Dendritic cell treated with granulocyte-macrophage colony-stimulating factor and Interleukin-4, amounts not matched to agents 40 ng/mL and 50 ng/mL, for 4 days (primary cell): ENCODE measurements around the gene EIF4G3.
"Not testable (repeated sequence)": the region's sequence is repeated elsewhere in the genome, so short reads cannot be mapped to it uniquely, and the experiment has no call there.

Experiments used
- H3K27ac Mint-ChIP-seq: one replicate; pipeline ENCODE4 v1.8.0; 2022; ENCODE audit warnings: mild to moderate bottlenecking, mixed read lengths
- H3K27me3 Mint-ChIP-seq: one replicate; pipeline ENCODE4 v1.8.0; 2022; ENCODE audit warnings: mild to moderate bottlenecking, mixed read lengths
- H3K36me3 Mint-ChIP-seq: one replicate; pipeline ENCODE4 v1.8.0; 2022; ENCODE audit warnings: low read depth, mixed read lengths
- H3K4me1 Mint-ChIP-seq: one replicate; pipeline ENCODE4 v1.8.0; 2022; ENCODE audit warnings: low read depth, mixed read lengths
- H3K4me3 Mint-ChIP-seq: one replicate; pipeline ENCODE4 v1.8.0; 2022; ENCODE audit warnings: mild to moderate bottlenecking, moderate library complexity, mixed read lengths
- H3K9me3 Mint-ChIP-seq: one replicate; pipeline ENCODE4 v1.8.0; 2022; ENCODE audit warnings: mixed read lengths
- intact Hi-C: fragments of 100-400 bp; cut with micrococcal nuclease; formaldehyde crosslinking; loops from one replicate; pipeline ENCODE4 v1.15.0; 2022

Gene EIF4G3

GRCh38 chr1:21058035-21058793, 118.5 kb downstream of the EIF4G3 start:
- Mint-ChIP-seq H3K36me3 (no peaks in the 10 kb centered on the region), H3K27ac (peak overlapping the region; percentile 51), H3K4me1 (peaks cover 22% of the 10 kb centered on the region), H3K27me3 (no peaks in the 10 kb centered on the region), H3K4me3 (no peak overlapping the region), H3K9me3 (no peaks in the 10 kb centered on the region)
- intact Hi-C loops: loop anchor here (10.0 kb wide), 1 partner anchor 117 kb away; the partner anchor contains the start of gene EIF4G3

- not testable (repeated sequence) for H3K9me3 Mint-ChIP-seq, H3K27ac Mint-ChIP-seq, H3K27me3 Mint-ChIP-seq, H3K4me3 Mint-ChIP-seq
- Mint-ChIP-seq H3K4me1 (peaks cover 21% of the 10 kb centered on the region), H3K36me3 (peaks cover 12% of the 10 kb centered on the region)
- intact Hi-C loops: loop anchor here (10.0 kb wide), 1 partner anchor 121 kb away; the partner anchor contains the start of gene EIF4G3
Measured at GRCh38 chr1:21053189-21053928, 123.3 kb downstream of the EIF4G3 start.

GRCh38 chr1:21052034-21052433, 124.7 kb downstream of the EIF4G3 start:
- Mint-ChIP-seq H3K27me3 (no peaks in the 10 kb centered on the region), H3K9me3 (no peaks in the 10 kb centered on the region), H3K4me3 (no peak overlapping the region), H3K4me1 (peaks cover 10% of the 10 kb centered on the region), H3K36me3 (peaks cover 12% of the 10 kb centered on the region), H3K27ac (no peak overlapping the region)
- intact Hi-C loops: loop anchor here (10.0 kb wide), 1 partner anchor 123 kb away; the partner anchor contains the start of gene EIF4G3

- intact Hi-C loops: loop anchor here (10.0 kb wide), 1 partner anchor 124 kb away; the partner anchor contains the start of gene EIF4G3
- peaks cover 10% of the 10 kb centered on the region for H3K4me1 Mint-ChIP-seq
- H3K36me3 Mint-ChIP-seq: peaks cover 12% of the 10 kb centered on the region
- H3K27me3 Mint-ChIP-seq: no peaks in the 10 kb centered on the region
- no peaks in the 10 kb centered on the region for H3K9me3 Mint-ChIP-seq
- peak overlapping the region; percentile 71 for H3K27ac Mint-ChIP-seq
- H3K4me3 Mint-ChIP-seq: peak overlapping the region; percentile 10
Measured at GRCh38 chr1:21051177-21051825, 125.4 kb downstream of the EIF4G3 start.

- H3K4me1 Mint-ChIP-seq: peaks cover 10% of the 10 kb centered on the region
- no peak overlapping the region for H3K27ac Mint-ChIP-seq
Measured at GRCh38 chr1:21050031-21050430, 126.7 kb downstream of the EIF4G3 start.

GRCh38 chr1:21048462-21048861, 128.2 kb downstream of the EIF4G3 start:
- H3K27me3 Mint-ChIP-seq: no peaks in the 10 kb centered on the region
- intact Hi-C loops: no loop called here
- H3K36me3 Mint-ChIP-seq: peaks cover 24% of the 10 kb centered on the region
- H3K4me3 Mint-ChIP-seq: no peak overlapping the region
- no peak overlapping the region for H3K27ac Mint-ChIP-seq
- peaks cover 14% of the 10 kb centered on the region for H3K4me1 Mint-ChIP-seq
- no peaks in the 10 kb centered on the region for H3K9me3 Mint-ChIP-seq

More at GRCh38 chr1:21050031-21050430, 126.7 kb downstream of the EIF4G3 start:
- H3K4me3 Mint-ChIP-seq: no peak overlapping the region
- no peaks in the 10 kb centered on the region for H3K9me3 Mint-ChIP-seq
- H3K36me3 Mint-ChIP-seq: peaks cover 12% of the 10 kb centered on the region
- intact Hi-C loops: loop anchor here (10.0 kb wide), 1 partner anchor 125 kb away; the partner anchor contains the start of gene EIF4G3
- H3K27me3 Mint-ChIP-seq: no peaks in the 10 kb centered on the region

GRCh38 chr1:21046132-21046531, 130.6 kb downstream of the EIF4G3 start:
- H3K27ac Mint-ChIP-seq: no peak overlapping the region
- no peaks in the 10 kb centered on the region for H3K9me3 Mint-ChIP-seq
- H3K4me3 Mint-ChIP-seq: no peak overlapping the region
- intact Hi-C loops: no loop called here
- peaks cover 21% of the 10 kb centered on the region for H3K4me1 Mint-ChIP-seq
- no peaks in the 10 kb centered on the region for H3K27me3 Mint-ChIP-seq
- peaks cover 42% of the 10 kb centered on the region for H3K36me3 Mint-ChIP-seq

GRCh38 chr1:21045351-21045750, 131.3 kb downstream of the EIF4G3 start:
- Mint-ChIP-seq H3K9me3 (no peaks in the 10 kb centered on the region), H3K36me3 (peaks cover 46% of the 10 kb centered on the region), H3K4me3 (no peak overlapping the region), H3K27ac (no peak overlapping the region), H3K4me1 (peaks cover 22% of the 10 kb centered on the region), H3K27me3 (no peaks in the 10 kb centered on the region)
- intact Hi-C loops: no loop called here

- H3K27ac Mint-ChIP-seq: no peak overlapping the region
- intact Hi-C loops: no loop called here
- no peaks in the 10 kb centered on the region for H3K27me3 Mint-ChIP-seq
- H3K36me3 Mint-ChIP-seq: peaks cover 48% of the 10 kb centered on the region
- H3K4me3 Mint-ChIP-seq: no peak overlapping the region
- H3K9me3 Mint-ChIP-seq: no peaks in the 10 kb centered on the region
- H3K4me1 Mint-ChIP-seq: peaks cover 28% of the 10 kb centered on the region
Measured at GRCh38 chr1:21042929-21043605, 133.6 kb downstream of the EIF4G3 start.

- H3K27me3 Mint-ChIP-seq: no peaks in the 10 kb centered on the region
- intact Hi-C loops: no loop called here
- no peaks in the 10 kb centered on the region for H3K9me3 Mint-ChIP-seq
- H3K36me3 Mint-ChIP-seq: peaks cover 48% of the 10 kb centered on the region
- H3K4me3 Mint-ChIP-seq: no peak overlapping the region
- H3K4me1 Mint-ChIP-seq: peaks cover 28% of the 10 kb centered on the region
- peak overlapping the region; percentile 43 for H3K27ac Mint-ChIP-seq
Measured at GRCh38 chr1:21041541-21041940, 135.2 kb downstream of the EIF4G3 start.

- Mint-ChIP-seq H3K27me3 (no peaks in the 10 kb centered on the region), H3K4me3 (no peak overlapping the region), H3K4me1 (peaks cover 15% of the 10 kb centered on the region), H3K9me3 (no peaks in the 10 kb centered on the region), H3K27ac (no peak overlapping the region), H3K36me3 (peaks cover 35% of the 10 kb centered on the region)
- intact Hi-C loops: no loop called here
Measured at GRCh38 chr1:21037091-21037490, 139.6 kb downstream of the EIF4G3 start.

- no peak overlapping the region for H3K4me3 Mint-ChIP-seq
- no peak overlapping the region for H3K27ac Mint-ChIP-seq
- H3K9me3 Mint-ChIP-seq: no peaks in the 10 kb centered on the region
- peaks cover 16% of the 10 kb centered on the region for H3K4me1 Mint-ChIP-seq
- intact Hi-C loops: no loop called here
- peaks cover 30% of the 10 kb centered on the region for H3K36me3 Mint-ChIP-seq
- H3K27me3 Mint-ChIP-seq: no peaks in the 10 kb centered on the region
Measured at GRCh38 chr1:21035794-21036193, 140.9 kb downstream of the EIF4G3 start.
